22Rv1 (cell line): ENCODE results near the gene LMBRD1.

ENCODE experiments used
- CTCF ChIP-seq: fragments of 450-650 bp; IDR thresholded peaks from 2 replicates; pipeline ENCODE4 v1.5.1; 2017; ENCODE audit warnings: mild to moderate bottlenecking
- ZFX ChIP-seq: fragments of 450-650 bp; IDR thresholded peaks from 2 replicates; pipeline ENCODE4 v1.6.1; 2017; ENCODE audit warnings: antibody characterized with exemption, borderline replicate concordance

- TF ChIP-seq CTCF, result no peak
- TF ChIP-seq ZFX, result no peak
Observed at GRCh38 chr6:69846312-69846711, 49.5 kb upstream of the LMBRD1 start.
